D721Med (cell line): ENCODE measurements around the gene RND3.

Experiments
- DNase-seq: peaks from one replicate; pipeline ENCODE4 v3.0.0; 2011; ENCODE audit warnings: low spot score; ENCODE audit not compliant: insufficient read length
- FAIRE-seq: peaks from 2 replicates; lab custom pipeline; 2011; peaks lifted over from hg19 to GRCh38; lab: Jason Lieb, UNC
- TF ChIP-seq, protein P1 (sequence below): IDR thresholded peaks from 2 replicates; pipeline ENCODE4 v1.5.1; 2012; ENCODE audit warnings: mild to moderate bottlenecking, control low read depth; ENCODE audit not compliant: insufficient read depth; ENCODE audit errors: missing control alignments

RND3 gene

GRCh38 chr2:150476809-150477302, 10.6 kb downstream of the RND3 start:
- no peak for FAIRE-seq
- DNase-seq, result no peak
- TF ChIP-seq, protein P1, sequence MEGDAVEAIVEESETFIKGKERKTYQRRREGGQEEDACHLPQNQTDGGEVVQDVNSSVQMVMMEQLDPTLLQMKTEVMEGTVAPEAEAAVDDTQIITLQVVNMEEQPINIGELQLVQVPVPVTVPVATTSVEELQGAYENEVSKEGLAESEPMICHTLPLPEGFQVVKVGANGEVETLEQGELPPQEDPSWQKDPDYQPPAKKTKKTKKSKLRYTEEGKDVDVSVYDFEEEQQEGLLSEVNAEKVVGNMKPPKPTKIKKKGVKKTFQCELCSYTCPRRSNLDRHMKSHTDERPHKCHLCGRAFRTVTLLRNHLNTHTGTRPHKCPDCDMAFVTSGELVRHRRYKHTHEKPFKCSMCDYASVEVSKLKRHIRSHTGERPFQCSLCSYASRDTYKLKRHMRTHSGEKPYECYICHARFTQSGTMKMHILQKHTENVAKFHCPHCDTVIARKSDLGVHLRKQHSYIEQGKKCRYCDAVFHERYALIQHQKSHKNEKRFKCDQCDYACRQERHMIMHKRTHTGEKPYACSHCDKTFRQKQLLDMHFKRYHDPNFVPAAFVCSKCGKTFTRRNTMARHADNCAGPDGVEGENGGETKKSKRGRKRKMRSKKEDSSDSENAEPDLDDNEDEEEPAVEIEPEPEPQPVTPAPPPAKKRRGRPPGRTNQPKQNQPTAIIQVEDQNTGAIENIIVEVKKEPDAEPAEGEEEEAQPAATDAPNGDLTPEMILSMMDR, result no peak

DNA sequence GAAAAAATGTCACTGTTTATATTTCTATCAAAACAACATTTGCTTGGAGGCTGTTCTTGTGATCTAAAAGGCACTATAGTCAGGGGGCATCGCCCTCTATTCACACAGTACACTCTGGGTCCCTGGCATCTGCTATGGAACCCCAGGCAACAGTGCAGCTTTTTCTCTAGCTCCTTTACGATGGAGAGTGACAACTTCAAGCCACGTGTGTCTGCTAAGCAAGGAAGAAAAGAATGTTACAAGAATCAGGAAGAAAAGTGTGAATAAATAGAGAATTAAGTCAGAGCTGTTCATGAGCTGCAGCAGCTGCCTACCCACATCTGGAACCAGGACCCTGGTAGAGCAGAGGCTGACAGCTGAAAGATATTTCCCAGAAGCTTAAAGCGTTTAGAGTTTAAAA, 11.2 kb downstream of the RND3 start:
- TF ChIP-seq, protein P1, result no peak
- no peak for DNase-seq
- no peak for FAIRE-seq

DNA sequence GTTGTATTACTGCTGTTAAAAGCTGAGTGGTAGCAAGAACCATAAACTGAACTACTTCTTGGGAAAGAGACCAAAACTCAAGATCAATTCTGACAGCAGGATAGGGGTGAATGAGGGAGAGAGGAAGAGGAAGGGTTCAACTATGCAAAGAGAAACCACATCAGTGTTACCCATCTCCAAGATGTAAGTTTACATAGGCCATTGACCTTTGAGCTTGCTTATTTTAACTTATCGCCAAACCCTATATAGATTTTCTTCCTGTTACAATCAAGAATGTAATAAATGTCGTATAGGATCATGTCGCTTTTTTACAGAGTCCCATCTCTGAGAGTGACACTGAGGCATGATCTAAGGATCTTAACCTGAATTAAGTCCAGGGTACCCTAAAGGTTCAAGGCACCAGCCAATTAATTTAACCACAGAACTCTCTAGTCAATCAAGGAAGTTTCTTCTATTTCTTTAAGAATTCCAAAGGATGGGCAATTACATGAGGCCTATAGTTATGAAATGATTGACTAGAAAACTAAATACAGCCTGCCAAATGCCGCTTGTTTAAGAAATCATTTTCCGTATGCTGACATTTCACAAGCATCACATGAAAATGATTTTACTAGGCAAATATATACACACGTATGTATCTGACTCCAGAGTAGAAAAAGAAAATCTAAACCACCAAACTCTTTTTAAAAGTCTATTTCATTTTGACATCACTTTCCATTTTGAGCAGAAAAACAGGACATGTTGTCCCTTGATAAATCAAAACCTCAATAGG, 11.8 kb downstream of the RND3 start:
- no peak for DNase-seq
- FAIRE-seq, result no peak
- TF ChIP-seq, protein P1, result no peak

DNA sequence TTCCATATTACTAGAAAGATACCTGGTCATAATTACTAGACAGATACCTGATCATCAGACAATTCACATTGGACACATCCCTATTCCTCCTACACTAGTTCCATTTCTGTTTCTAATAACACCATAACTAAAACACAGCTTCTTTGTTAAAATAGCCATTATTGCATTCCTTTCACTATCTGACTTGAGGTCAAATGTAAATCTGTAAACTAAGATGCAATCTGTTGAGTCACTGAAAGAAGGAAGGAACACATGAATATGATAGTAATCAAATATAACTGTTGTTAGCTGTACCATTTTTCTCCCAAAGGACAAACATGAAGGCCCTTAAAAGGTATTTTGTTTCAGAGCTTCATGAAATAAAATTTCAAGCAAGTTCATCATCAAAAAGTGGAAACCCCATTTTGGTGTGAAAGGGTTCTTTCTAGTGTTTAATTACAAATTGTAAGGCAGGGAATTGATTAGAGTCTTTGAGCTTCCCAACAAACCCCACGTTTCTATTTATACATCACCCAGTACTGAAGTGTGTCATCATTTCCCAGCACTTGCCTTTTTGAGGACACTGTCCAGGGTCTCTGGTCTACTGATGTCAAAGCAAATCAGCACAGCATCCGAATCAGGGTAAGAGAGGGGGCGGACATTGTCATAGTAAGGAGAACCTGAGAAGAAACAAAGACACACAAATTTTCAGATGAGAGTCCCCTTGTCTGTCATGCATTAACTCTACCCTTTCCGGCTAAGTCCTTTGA, 13.0 kb downstream of the RND3 start:
- TF ChIP-seq, protein P1, result no peak
- no peak for DNase-seq
- no peak for FAIRE-seq

DNA sequence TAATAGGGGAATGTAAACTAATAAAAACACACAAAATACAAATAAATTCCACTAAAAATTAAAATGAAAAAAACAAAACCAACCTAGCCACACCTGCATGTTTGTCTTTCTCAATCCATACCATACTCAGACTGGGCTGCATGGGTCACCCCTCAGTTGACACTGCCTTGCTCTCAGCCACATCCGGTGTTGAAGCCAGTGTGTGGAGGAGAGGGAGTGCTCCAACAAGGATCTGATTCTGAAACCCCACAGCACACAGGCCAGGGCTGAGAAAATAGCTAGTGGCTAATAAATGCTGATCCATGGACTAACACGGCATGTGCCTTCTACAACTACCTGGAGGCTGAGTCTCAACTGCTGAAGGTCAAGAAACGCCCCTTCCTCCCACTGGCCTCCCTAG, 13.7 kb downstream of the RND3 start:
- DNase-seq (no peak), FAIRE-seq (no peak)
- TF ChIP-seq, protein P1, result no peak

DNA sequence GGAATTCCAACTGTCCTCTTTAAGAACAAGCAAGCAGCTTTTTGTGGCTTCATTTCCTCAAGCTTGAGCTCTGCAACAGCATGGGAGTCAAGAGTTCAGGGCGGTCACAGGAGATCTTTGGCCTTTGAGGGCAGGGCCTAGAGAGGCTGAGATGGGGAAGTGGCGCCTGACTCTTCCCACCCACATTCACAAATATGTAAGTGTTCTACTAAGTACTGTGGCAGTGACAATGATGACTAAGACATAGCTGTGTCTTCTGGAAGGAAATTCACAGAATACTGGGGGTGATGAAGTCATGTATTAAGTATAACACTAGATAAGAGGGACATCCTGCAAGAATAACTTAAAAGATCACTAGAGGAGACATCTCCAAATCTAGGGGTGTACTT, 15.0 kb downstream of the RND3 start:
- TF ChIP-seq, protein P1, result no peak
- FAIRE-seq (no peak), DNase-seq (no peak)
